Hepatocyte (in vitro differentiated cells): Measurements from ENCODE around the gene EXOC6B.

Experiments
- EZH2 ChIP-seq: fragments of 200-600 bp; sonication (generic); IDR thresholded peaks from 2 replicates; pipeline ENCODE4 v1.6.1; 2016; ENCODE audit warnings: antibody characterized with exemption, mild to moderate bottlenecking, borderline replicate concordance
- EZH2phosphoT487 ChIP-seq: fragments of 200-600 bp; sonication (generic); IDR thresholded peaks from one replicate; pipeline ENCODE4 v1.6.1; 2018; ENCODE audit warnings: antibody characterized with exemption, mild to moderate bottlenecking, low read depth, moderate library complexity; ENCODE audit not compliant: unreplicated experiment, severe bottlenecking
- TF ChIP-seq, protein P1 (sequence below): fragments of 200-600 bp; sonication (generic); IDR thresholded peaks from 2 replicates; pipeline ENCODE4 v1.5.1; 2016; ENCODE audit warnings: antibody characterized with exemption, mild to moderate bottlenecking; ENCODE audit not compliant: poor library complexity

DNA sequence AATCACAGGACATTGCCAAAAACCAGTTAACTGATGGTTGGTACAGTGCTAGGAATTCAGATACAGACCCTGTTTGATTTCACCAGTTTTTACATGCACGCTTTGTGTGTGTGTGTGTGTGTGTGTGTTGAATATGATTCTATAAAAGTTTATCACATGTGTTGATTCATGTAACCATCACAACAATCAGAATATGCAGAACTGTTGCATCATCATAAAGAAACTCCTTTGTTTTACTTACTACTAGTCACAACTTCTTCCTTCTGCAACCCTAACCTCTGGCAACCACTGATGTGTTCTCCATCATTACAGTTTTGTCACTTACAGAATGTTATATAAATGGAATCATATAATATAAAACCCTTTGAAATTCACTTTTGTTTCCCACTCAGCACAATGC, 533.4 kb downstream of the EXOC6B start:
- TF ChIP-seq, protein P1, sequence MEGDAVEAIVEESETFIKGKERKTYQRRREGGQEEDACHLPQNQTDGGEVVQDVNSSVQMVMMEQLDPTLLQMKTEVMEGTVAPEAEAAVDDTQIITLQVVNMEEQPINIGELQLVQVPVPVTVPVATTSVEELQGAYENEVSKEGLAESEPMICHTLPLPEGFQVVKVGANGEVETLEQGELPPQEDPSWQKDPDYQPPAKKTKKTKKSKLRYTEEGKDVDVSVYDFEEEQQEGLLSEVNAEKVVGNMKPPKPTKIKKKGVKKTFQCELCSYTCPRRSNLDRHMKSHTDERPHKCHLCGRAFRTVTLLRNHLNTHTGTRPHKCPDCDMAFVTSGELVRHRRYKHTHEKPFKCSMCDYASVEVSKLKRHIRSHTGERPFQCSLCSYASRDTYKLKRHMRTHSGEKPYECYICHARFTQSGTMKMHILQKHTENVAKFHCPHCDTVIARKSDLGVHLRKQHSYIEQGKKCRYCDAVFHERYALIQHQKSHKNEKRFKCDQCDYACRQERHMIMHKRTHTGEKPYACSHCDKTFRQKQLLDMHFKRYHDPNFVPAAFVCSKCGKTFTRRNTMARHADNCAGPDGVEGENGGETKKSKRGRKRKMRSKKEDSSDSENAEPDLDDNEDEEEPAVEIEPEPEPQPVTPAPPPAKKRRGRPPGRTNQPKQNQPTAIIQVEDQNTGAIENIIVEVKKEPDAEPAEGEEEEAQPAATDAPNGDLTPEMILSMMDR, result no peak
- no peak for TF ChIP-seq EZH2phosphoT487
- TF ChIP-seq EZH2, result no peak
